ENCODE results near the gene SLC39A2. TPM values are rescaled to one million over a fixed set of nuclear protein-coding genes. Genes with fewer than 3 reads are reported as not detected.
"Not testable (repeated sequence)": the region's sequence is repeated elsewhere in the genome, so short reads cannot be mapped to it uniquely, and the experiment has no call there.

The SLC39A2 gene
- polyA plus RNA-seq, 10 donors = 0.16 to 0.91 (median 0.43) TPM; not detected in 7

DNA sequence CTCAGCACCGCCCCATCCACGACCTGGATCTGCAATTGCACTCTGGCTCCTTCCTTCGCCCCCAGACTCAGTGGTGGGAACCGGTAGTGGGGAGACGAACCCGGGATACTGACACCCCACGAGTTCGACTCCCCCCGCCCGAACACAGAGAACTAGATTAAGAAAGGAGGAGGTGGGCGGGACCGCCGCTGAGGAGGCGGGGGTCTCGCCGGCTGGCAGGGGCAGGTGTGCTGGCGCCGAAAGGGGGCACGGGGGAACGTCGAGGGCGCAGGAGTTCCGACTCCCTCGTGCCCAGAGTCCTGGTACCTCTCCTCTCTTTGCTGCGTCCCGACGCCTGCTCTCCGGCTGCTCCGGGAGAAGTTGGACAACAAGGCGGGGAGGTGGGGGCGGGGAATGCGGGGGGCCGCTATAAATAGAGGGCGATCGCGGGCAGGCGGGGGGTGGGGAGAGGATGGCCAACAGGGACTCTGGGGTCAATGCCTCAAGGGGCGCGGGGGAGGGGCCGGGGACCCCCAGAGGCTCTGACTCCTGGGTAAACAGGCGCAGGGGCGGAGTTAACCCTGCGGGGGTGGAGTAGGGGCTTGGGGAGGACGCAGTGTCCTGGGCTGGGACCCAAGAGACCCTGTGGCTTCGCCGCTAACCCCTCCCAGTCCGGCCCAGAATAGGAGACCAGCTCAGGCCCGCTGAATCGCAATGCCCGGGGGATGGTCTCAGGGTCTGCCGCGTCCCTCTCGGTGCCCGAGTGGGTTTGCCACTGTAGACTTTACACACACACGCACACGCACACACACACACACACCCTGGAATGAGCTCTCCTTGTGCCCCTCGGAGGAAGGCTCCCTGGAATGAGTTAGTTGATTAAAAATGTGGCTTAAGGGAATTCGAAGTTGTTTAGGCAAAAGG is 26.5 kb downstream of the SLC39A2 start:
- DNase-seq = peak; percentile 30 to 85 (median 33)

DNA sequence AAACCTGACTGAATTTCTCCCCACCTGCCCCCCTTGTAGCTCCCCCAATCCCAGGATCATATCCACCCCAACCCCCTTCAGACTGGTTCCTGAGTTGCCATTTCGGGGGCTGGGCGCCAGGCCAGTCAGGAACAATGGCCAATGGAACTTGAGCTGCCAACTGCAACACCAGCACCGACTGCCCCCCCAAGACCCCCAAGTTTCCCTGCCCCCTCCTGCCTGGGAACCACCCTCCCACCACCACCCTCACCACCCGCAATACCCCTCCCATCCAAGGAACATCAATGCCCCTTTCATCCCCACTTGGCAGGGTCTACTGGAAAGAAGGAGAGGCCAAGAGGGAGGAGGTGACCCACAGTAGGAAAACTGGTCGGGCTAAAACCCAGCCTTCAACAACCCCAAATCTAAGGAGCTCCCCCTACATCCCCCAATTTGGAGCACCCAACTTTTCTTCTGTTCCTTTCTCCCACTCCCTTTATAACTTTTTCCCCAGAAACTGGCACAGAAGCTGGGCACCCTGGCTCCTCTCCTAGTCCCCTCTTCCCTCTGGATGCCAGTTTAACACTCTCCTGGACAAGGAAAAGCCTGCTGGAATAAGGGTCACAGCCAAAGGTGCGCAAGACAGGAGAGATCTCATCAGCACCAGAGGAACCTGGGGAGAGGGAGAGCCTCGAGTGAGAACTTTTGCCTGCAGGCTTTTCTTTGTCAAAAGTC is 27.3 kb downstream of the SLC39A2 start:
- no peak for DNase-seq

DNA sequence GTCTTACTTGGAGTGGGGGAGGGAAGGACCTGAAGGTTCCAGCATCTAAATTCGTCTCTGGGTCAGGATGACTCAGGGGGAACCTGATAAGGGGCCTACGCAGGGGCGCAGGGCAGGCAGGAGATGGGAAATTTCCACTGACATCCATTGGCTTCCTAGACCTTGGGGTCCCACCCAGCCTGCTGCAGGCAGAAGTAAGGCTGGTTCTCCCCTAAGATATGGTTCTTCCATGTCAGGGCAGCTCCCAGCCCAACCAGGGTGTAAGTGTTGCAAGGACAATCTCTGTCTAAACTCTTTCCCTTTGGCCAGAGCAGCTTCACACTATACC is 27.9 kb downstream of the SLC39A2 start:
- DNase-seq = no peak

DNA sequence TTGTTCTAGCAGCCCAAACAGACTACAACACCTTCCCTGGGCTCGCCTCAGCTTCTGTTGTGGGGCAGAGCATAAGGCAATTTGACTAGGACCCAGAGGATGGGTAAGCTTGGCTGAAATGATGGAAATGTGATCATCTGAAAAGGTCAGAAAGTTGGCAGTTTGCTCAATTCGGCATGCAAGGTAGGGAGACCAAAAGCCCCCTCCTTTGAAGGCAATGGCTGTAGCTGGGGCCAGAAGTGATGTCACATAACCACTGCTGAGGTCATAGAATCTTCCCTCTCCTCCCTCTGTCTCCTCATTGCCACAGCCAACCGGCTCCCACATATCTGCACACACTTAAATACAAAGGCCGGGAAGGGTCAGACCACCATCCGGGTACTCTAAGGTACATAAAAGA is 30.8 kb downstream of the SLC39A2 start, which contains the start of gene TPPP2:
Gene TPPP2, plus strand, starts transcription at position 301 of the 400 bp plus-strand sequence. CDS start 365 bp downstream, outside the sequence.
- no peak for DNase-seq

DNA sequence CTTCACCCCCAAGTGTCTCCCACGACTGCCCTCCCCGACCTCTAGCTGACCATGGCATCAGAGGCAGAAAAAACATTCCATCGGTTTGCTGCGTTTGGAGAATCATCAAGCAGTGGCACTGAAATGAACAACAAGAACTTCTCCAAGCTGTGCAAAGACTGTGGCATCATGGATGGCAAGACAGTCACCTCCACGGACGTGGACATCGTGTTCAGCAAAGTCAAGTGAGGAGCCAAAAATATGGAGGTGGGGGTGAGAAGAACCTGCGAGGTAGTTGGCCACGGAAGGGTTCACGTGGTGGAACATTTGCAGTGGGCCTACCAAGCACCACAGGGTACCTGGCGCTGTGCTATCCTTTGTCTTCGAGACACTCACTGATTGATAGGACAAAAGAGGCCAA is 31.4 kb downstream of the SLC39A2 start:
- DNase-seq = no peak

DNA sequence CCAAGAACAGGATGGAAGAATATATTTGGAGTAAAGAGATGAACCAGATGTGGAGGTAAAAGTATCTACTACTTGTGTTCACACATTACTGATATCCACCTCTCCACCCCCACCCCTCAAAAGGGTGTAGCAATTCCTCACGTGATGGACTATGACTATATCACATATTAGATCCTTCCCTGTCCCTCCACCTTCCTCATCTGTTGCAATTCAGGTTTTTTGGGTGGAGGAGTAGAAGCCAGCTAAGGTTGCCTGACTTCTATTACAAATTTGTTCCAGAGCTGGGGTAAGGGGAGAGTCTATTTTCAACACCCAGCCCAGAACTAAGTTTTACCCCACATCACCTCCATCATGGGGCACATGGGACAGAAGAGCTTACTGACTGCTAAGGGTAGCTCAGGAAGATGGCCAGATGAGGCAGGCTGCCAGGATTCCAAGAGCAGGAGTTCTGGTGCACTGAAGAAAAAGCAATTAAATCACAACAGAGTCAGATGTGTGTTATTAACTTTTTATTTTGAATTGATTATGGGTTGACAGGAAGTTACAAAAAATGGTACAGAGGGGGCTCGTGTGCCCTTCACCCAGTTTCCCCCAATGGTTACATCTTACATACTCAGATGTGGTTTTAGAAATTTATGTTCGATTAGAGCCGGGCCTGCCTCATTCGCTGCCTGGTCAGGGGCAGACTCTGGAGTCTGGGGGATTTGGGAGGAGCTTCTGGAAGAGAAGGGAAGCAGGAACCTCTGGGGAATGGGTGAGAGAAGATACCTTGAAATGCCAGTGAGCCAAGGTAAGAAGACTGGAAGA is 33.4 kb downstream of the SLC39A2 start:
- DNase-seq = no peak

DNA sequence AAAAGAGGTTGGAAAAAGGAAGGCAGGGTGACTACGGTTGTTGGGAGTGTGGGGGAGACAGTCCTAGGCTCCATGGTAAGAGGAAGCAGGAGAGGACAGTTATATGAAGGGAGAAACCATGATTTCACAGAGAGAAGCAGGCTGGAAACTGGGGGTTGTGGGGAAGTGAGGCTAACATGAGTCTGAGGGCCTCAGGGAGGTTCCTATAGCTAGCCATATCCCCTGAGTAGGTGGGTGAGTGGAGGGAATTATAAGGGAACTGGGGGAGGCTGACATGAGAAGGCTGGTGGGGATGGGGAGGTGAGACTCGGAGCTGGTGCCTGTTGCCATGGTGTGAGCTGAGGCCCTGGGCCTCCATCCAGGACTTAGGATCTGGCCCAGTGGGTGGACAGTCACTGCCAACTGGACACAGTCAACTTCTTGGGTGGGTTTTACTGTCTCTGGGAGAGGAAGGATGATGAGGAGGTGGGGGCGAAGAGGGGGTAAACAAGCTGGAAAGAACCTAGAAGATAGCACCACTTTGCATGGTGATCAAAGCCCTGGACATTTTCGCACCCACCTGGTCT is 34.1 kb downstream of the SLC39A2 start:
- no peak for DNase-seq

DNA sequence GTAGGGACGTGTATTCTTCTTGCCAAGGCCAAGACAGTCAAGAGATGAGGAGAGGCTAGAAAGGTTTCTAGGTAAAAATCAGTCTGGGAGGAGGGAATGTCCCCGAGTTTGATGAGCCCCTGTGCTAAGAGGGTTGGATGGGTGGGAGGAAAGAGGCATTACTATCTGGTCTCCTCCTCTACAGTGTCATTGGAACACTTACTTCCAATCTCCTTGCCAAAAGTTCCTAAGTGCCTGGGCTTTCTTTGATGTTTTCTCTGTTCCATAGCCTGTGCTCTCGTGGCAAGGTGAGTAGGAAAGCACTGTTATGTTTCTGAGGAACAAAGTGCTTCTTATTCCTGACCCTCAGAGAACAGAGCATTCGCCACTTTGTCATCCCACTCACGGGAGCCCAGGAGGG is 35.6 kb downstream of the SLC39A2 start, which contains the start of gene RNASE13:
Gene RNASE13, minus strand, starts transcription at position 101 of the 400 bp plus-strand sequence. CDS start 519 bp downstream, outside the sequence.
- DNase-seq = no peak

DNA sequence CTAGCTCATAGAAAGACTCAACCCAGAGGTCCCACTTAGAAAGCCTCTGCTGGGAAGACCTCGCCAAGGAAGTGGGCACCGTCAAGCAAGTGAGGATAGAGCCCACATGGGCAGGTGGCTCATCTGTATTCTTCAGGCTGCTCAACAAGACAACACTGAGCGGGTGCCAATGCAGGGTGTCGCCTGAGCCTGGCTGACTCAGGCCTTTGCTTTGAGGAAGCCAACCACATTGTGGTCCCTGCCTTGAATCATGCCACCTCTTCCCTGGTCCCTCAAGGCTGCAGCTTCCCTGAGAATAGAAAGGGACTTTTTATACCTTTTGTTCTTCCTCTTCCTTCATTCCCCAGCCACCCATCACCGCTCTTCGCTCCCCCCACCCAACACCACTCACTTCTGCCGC is 37.7 kb downstream of the SLC39A2 start:
- no peak for DNase-seq

DNA sequence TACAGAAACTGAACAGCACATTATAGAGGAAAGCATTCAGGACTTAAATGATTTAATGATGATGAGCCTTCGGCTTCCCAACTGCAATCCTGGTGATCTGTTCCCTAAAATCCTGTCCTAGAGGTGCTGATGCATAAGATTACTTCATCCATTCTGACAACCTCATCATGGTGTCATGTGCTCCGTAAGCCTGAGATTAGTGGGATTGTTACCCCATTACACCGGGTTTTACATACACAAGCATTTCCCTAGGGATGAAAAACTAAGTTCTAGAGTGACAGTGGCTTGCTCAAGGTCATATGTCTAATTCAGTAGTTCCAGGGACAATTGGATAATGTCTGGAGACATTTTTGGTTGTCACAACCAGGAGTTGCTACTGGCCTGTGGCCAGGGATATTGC is 38.1 kb downstream of the SLC39A2 start:
- no peak for DNase-seq

DNA sequence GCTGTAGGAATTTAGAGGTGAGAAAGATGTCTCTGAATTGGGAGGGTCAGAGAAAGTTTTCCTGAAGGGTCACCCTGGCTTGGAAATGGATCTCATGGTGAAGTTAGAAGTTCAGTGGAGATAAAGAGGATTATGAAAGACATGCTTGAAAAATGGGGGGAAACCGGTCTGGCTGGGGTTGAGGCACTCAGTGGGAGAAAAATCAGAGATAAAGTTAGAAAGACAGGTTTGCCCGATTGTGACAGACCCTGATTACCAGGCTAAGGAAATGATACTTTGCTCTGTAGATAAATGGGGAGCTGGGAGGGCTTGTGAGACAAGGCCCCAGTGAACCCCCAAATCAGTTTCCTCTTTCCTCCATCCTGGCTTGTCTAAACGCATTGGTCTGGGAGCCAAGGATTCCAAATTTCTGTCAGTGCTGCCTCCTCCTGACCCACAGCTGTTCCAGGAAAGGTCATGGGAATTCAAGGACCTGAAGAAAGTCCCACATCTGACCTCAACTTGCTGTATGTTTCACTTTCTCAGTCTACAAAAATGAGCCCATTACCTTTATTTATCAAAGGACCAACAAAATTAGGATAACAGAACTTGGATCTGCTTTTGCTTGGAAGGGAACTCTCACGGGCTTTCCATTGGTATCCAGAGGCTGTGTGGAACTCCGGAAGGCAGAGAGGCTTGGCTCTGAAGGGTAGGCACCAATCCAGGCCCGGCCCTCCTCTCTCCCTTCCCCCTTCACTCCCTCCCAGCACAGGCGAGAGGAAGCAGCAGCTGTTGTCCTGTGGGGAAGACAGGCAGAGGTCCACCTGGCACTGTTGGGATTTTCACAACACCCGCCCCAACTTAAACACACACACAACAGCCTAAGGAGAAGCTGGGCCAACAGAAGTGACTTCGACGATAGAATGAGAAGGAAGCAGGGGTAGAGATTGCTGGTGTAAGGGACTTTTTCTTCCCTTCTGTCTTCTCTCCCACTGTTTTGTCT is 39.6 kb downstream of the SLC39A2 start:
- peak; percentile 89 to 96 (median 92) for DNase-seq

DNA sequence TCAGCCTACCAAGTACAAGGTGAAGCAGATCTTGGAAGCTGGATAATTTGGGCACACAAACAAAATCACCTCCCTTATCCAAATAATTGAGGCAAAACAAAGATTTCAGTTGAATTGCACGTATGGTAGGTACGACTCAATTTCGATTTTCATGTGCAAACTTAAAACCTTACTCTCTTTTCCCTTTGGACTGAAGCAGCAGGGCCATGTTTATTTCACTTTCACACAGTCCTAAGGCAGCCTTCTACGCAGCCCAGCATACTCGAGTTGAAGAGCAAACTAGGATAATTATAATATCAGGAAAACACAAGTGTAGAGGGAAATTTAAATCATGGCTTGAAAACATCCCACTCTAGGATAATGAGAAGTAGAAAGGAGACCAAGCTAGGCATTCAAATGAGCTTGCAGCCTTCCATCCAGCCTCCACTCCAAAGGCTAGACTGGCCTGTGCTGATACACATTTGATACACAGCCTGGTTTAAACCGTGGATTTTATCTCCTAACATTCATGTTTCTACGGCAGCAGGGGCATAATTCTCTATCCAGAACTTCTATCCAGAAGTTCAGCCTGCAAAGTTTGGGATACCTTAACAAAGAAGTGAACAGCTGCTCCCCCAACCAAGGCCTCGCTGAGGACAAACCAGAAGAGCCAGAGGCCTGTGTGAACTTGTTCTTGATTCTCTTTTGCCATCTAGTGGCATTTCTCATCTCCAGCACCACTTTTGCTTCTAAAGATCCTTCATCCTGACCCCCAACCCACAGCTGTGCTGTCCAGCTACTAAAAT is 40.7 kb downstream of the SLC39A2 start:
- peak; percentile 74 to 90 (median 76) for DNase-seq

DNA sequence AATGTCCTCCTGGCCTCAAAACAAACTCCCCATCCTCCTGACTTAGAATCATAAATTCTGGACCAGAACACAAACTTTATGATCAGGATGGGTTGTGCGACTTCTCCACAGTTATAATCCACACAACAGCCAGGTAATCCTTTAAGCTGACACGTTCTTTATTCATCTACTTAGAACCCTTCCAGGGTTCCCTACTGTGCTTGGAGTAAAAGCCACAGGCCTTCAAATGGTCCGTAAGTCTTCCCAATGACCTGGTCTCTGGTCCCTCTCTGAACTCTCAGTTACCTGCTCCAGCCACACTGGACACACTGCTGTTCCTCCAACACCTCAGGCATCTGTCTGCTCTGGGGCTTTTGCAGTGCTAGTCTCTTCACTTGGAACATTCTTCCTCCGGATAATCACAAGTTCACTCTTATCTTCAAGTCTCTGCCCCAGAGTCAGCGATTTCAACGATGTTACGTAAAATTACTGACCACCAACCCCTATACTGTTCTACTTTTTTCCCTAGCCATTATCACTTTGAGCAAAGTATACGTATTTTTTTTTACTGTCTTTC is 41.4 kb downstream of the SLC39A2 start:
- DNase-seq = no peak

DNA sequence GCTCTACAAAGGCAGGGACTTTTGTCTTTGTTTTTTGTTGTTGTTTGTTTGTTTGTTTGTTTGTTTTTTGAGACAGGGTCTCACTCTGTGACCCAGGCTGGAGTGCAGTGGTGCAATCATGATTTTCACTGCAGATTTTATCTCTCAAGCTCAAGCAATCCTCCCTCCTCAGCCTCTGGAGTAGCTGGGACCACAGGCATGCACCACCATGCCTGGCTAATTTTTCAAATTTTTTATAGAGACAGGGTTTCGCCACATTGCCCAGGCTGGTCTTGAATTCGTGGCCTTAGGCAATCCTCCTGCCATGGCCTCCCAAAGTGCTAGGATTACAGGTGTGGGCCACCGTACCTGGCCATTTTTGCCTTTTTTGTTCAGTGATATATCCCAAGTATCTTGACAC is 41.8 kb downstream of the SLC39A2 start:
- DNase-seq = not testable (repeated sequence)

DNA sequence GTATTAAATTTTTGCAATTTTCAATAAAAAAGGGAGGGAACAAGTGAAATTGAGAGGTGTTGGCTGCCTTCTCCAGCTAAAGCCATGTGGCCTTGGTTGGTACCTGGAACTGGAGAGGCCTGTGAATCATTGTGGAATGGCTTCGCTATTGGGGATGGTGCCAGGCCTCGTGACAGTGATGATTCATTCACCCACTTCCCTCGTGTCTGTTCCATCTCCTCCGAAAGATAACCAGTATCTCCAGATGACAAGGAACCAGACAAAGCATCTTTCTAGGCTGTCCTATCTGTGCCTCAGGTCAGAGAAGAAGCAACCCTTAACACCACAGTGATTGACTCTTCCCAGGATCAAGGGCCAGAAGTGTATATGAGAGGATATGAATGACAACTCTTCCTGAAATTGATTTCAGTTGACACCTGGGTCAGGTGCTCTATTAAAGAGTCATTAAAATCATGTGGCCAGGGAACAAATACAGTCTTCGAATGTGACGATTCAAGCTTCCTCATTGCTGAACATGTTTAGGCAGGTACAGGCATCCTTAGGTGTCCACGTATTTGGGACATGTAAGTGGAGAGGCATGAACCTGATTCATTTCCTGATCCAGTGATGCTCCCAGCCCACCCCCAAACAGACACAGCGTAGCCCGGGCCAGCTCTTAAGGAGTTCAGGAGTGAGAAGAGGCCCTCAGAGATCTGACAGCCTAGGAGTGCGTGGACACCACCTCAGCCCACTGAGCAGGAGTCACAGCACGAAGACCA is 42.8 kb downstream of the SLC39A2 start, which contains the start of gene RNASE7:
Gene RNASE7, plus strand, starts transcription at position 687 of the 758 bp plus-strand sequence. CDS start 631 bp downstream, outside the sequence.
- no peak for DNase-seq

DNA sequence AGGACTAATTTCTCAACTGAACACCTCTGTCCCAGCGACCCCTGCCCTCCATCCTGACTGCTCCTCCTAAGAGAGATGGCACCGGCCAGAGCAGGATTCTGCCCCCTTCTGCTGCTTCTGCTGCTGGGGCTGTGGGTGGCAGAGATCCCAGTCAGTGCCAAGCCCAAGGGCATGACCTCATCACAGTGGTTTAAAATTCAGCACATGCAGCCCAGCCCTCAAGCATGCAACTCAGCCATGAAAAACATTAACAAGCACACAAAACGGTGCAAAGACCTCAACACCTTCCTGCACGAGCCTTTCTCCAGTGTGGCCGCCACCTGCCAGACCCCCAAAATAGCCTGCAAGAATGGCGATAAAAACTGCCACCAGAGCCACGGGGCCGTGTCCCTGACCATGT is 43.8 kb downstream of the SLC39A2 start:
- no peak for DNase-seq

DNA sequence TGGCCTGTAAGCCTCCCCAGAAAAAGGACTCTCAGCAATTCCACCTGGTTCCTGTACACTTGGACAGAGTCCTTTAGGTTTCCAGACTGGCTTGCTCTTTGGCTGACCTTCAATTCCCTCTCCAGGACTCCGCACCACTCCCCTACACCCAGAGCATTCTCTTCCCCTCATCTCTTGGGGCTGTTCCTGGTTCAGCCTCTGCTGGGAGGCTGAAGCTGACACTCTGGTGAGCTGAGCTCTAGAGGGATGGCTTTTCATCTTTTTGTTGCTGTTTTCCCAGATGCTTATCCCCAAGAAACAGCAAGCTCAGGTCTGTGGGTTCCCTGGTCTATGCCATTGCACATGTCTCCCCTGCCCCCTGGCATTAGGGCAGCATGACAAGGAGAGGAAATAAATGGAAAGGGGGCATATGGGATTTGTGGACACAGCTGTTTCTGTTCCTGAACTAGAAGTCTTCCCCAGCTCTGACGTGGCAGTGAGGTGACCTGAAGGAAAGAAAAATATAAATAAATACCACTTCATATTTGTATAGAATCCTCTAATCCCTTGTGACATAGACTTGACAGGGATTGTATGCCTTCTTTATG is 44.4 kb downstream of the SLC39A2 start:
- no peak for DNase-seq
